Measurements from ENCODE around the gene EIF4EBP2.
A peak's percentile ranks its signal among the peaks of the same experiment; 100 is the strongest.

EIF4EBP2 gene, protein sequence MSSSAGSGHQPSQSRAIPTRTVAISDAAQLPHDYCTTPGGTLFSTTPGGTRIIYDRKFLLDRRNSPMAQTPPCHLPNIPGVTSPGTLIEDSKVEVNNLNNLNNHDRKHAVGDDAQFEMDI

DNA sequence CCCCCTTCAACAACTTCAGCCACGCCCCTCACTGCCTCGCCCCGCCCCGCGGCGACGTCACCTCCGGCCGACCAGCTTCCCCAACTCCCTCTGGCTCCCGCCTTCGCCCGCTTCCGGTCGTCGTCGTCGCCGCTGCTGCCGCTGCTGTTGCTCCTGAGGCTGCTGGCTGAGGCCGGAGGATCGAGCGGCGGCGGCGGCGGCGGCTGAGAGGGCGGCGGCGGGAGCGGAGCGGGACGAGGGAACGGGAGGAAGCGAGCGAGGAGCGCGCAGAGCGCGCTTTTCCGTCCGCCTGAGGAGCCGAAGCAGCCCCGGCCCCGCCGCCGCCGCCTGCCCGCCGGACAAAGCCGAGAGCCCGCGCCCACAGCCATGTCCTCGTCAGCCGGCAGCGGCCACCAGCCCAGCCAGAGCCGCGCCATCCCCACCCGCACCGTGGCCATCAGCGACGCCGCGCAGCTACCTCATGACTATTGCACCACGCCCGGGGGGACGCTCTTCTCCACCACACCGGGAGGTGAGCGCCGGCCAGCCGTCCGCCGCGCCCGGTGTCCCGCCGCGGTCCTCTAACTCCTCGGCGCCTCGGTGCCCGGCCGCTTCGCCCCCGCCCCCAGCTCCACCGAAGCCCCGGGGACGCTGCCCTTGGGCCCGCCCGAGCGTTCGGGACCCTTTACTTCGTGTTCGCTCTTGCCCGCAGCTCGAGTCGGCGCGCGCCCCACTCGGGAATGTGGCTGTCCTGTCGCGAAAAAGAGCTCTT is at the start of gene EIF4EBP2:
TSS of gene EIF4EBP2 (plus strand) at position 110 of the 751 bp plus-strand sequence. CDS start at position 367, 257 bp downstream.
- DNase-seq: peak; percentile 74

DNA sequence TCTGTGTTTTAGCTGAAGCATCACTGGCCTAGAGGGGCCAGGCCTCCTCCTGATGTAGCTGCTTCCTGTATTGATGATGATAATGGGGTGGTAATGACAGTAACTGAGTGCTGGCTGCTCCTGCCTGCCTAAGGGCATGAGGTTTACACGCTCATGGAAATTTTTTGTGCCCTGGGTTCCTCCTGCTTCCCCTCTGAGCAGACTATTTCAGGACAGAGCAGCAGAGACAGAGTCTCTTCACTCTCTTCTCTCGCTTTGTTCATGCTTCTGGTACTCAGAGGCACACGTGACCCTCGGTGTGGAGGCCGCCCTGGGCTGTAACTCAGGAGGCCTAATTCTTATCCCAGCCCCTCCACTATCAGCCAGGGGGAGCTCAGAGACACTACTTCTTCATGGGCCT is 49.4 kb upstream of the EIF4EBP2 start:
- no peak for DNase-seq

DNA sequence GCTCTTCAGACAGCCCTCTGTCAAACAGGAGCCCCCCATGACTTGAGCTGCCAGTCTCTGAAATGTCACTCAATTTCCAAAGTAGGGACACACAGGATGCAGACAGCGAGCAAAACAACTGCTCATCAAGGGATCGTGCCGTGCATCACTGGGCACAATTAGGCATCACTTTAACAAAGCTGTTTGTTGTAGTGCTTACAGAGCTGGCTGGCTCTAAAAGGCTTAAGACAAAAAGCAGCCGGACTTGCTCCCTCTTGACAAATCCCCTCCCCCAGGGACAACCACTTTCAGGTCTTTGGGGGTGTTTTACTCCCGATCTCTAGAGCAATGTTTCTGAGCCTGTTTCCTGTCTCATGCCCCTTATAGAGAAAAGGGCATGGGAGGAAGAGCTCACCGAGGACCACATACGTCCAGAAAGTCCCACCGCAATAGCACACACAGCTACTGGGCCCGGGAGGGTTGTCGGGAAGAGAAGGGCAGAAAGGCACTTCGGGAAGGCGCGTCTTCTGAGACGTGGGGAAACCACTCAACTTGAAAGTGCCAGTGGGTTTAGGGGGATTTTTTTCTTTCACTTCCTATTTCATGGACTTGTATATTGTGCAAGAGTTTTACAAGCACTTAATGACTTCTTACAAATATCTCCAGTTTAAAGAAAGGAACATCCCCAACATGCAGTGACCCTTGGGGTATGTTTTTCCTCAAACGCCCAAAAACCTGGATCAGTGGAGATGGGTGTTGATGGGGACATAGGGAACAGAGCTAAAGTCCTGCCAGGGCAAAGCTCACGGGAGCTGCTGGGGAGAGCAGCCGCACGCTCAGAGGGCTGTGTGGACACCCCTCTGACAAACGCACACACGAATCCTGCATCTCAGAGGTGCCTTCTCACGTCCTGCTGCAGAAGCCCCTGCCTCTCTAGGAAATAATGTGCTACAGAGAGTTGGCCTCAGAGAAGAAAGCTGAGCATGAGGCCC is 48.6 kb upstream of the EIF4EBP2 start:
- DNase-seq: no peak

DNA sequence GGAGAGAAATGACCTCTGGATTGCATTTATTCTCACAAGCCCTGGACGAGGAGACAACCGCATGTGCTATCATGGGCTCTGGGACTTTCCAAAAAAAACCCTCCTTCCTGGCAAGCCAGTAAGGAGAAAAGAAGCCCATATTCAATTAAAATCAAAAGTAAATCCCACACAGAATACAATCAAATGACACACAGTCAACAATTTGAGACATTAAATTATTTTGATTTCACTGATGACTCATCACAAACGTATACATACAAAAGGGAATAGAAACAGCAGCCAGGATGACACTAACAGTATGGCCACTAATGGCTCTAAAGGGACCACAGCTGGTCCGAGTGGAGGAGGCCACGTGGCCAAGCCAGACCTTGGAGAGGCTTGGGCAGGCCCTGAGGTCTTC is 46.4 kb upstream of the EIF4EBP2 start:
- DNase-seq: no peak

DNA sequence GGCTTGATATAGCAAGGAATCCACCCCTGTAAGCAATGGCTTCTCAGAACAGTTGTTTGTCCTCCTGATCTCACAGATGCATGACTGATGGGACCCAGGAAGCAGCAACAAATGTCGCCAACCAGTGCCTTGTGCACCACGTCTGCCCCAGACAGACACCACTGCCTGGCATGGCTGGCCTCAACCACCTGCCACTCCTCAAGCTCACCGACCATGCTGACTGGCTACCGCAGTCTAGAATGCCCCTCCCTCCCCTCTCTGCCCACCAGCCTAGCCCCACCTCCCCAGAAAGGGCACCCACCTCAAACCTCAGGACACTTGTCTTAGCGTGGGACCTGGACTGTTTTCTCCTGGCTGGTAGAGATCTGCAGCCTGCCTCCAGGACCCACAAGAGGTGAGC is 45.5 kb upstream of the EIF4EBP2 start:
- no peak for DNase-seq

DNA sequence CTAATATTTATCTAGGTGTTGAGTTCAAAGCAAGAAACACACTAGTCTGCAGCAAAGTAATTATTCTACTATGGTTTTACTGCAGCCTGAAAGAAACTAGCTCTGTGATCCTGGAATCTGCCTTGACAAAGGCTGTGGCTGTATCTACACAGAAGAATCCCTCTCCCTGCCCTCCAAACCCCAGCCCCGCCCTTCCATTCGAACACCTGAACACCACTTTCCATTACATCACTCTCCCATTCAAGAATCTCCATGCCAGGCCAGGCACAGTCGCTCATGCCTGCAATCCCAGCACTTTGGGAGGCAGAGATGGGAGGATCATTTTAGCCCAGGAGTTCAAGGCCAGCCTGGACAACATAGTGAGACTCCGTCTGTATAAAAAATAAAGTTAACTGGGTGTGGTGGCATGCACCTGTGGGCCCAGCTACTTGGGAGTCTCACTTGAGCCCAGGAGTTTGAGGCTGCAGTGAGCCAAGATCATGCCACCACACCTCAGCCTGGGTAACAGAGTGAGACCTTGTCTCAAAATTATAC is 44.9 kb upstream of the EIF4EBP2 start:
- no peak for DNase-seq

DNA sequence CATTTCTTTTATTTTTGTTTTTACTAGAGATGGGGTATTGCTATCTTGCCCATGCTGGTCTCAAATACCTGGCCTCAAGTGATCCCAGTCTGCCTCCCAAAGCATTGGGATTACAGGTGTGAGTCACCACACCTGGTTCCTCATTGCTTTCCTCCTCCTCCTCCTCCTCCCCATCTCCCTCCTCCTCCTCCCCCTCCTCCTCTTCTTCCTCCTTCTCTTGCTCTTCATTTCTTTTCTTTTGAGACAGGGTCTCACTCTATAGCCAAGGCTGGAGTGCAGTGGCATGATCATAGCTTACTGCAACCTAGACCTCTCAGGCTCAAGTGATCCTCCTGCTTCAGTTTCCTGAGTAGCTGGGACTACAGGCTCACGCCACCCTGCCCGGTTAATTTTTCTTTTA is 43.7 kb upstream of the EIF4EBP2 start:
- no peak for DNase-seq

DNA sequence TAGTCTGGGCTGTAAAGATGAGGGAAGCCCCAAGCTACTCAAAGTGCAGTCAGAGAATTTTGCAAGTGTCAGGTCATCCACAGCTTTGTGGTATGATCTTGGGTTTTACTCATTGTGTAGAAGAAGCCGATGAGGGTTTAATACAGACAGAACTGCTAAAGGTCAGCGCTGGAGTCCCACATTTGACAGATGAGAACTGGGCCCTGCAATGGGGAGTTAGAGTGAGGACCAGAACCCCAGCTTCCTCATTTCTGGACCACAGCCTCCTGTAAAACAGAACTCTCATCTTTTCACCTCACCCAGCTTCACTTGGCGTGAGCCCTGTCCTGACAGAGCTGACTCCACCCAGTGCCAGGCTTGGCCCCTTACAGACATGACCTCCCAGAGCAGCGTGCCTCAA is 41.6 kb upstream of the EIF4EBP2 start:
- DNase-seq: no peak

DNA sequence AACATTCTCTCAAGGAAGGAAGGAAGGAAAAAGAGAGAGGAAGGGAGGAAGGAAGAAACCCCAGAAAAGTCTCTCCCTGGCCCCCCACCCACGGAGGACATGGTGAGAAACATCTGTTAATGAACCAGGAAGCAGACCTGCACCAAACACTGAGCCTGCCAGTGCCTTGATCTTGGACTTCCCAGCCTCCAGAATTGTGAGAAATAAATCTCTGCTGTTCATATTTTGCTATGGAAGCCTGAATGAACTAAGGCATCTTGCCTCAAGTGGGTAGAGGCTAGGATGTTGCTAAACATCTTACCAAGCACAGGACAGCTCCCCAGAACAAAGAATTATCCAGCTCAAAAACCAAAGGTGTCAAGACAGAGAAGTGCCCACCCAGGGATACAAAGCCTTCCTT is 40.7 kb upstream of the EIF4EBP2 start:
- no peak for DNase-seq

DNA sequence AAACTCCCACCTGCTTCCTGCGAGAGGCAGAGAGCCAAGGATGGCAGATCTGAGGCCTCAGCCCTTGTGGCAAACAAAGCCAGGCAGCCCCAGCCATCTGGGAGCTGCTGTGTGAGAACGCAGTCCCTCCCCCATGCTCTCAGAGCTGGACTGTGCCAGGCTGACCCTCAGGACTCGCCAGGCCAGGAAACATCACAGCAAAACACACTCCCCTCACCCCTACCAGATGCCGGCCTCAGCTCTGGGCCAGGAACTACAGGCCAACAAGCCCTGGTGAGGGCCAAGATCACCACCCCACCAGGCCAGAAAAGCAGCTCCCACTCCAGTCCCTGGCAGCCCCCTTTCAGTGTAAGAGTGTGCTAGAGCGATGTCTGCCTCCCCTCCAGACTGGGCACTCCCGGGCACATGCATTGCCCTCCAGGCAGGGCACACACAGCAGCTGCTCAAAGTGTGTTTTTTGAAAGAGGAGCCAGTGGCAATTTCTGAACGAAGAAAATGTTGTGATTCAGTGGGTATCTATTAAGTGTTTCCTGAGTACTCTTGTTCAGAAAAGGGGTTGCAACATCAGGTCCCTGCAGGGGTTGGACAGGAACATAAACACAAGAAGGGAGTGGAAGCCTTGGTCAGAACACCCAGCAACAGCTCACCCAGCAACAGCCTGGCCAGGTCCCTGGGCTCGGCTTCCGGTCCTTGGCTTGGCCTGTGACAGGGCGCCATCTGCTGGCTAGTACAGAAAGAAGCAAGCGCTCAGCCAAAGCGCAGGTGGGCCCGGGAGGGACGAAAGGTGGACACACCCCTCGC is 39.8 kb upstream of the EIF4EBP2 start:
- DNase-seq: peak; percentile 49

DNA sequence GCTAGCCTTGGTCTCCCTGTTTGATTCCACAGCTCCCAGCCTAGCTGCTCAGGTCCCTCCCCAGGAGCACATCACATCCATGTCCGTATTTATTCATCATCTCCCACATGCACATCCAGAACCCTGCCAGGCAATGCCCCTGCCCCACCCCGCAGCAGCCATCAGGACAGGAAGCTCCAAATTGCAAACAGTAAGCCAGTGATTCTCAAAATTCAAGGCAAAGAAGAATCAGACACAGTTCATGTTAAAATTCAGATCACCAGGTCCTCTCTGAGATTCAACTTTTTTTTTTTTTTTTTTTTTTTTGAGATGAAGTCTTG is 39.2 kb upstream of the EIF4EBP2 start:
- DNase-seq: no peak

DNA sequence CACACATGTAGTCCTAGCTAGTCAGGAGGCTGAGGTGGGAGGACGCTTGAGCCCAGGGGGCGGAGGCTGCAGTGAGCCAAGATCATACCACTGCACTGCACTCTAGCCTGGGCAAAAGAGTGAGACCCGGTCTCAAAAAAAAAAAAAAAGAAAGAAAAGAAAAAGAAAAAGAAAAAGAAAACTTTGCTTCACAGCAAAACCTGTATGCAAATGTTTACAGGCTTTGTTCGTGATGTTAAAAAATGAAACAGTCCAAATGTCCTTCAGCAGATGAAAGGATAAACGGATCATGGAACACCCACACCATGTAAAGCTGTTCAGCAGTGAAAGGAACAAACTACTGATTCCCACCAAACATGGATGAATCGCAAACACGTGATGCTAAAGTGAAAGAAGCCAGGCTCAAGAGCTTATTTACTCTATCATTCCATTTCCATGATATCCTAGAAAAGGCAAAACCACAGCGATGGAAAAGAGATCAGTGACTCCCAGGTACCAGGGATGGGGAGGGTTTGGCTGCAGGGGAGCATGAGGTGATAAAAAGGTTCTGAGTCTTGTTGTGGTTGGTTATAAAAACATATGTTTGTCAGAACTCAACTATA is 36.6 kb upstream of the EIF4EBP2 start:
- no peak for DNase-seq

DNA sequence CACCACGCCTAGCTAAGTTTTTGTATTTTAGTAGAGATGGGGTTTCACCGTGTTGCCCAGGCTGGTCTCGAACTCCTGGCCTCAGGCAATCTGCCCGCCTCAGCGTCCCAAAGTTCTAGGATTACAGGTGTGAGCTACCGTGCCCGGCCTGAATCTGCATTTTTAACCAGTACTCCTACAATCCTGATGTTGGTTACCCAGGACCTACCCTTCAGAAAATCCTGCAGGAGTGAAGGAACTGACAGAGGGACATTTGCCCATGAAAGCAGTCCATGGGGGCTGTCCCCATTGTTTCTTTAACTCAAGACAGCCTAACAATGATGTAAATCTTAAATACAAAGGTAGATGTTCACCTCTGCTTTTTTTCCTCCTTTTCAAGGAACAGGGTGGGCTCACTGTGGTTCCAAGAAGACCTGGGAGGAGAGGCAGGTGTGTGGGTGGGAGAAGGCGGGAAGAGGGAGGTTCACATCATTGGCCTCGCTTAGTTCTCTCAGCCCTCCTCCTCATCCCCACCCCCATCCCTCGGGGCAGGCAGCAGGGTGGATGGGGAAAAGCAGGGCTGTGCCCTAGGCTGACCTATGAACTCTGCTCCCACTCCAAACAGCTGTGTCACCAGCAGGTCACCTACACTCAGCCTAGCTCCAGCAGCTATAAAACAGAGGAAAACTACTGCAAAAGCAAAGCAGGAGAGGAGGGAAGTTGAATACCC is 35.0 kb upstream of the EIF4EBP2 start:
- DNase-seq: no peak

DNA sequence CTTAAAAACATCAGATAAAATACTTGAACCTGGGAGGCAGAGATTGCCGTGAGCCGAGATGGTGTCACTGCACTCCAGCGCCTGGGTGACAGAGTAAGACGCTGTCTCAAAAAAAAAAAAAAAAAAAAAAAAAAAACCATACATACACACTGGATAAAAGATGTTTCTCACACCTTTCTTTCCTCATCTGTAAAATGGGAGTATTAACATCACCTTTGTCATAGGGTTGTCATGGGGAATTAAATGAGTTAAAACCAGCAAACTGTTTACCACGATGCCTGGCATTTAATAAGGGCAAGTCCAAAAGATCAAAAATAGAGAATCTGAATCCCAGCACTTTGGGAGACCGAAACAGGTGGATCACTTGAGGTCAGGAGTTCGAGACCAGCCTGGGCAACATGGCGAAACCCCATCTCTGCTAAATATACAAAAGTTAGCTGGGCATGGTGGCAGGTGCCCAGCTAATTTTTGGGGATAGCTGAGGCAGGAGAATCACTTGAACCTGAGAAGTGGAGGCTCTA is 34.4 kb upstream of the EIF4EBP2 start:
- no peak for DNase-seq

DNA sequence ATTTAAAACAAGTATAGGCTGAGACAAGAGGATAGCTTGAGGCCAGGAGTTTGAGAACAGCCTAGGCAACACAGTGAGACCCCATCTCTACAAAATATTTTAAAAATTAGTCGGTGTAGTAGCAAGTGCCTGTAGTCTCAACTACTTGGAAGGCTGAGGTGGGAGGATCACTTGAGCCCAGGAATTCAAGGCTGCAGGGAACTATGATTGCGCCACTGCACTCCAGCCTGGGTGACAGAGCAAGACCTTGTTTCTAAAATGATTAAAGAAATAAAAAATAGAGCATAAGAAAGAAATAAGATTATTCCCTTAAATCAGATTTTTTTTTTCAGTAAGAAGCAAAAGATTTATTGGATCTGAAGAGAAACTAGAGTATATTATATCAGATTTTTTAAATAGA is 33.2 kb upstream of the EIF4EBP2 start:
- DNase-seq: no peak

DNA sequence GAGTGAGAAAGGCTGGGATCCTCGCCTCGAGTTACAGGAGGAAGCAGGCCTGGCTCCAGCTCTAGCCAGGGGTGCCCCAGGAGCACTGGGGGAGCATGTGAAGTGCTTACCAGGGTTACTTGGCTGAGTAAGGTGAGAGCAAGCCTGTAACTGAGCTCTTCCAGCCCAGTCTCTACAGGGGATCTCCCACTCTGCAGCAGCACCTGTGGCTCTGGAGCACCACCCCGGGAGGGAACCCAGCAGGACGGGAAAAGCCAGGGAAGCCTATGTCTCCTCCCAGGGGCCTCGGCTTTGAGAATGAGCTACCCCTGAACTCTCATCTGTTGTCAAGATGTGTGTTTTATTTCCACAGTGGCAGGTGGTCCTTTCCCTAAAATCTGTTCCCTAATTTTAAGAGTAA is 32.1 kb upstream of the EIF4EBP2 start:
- DNase-seq: no peak

DNA sequence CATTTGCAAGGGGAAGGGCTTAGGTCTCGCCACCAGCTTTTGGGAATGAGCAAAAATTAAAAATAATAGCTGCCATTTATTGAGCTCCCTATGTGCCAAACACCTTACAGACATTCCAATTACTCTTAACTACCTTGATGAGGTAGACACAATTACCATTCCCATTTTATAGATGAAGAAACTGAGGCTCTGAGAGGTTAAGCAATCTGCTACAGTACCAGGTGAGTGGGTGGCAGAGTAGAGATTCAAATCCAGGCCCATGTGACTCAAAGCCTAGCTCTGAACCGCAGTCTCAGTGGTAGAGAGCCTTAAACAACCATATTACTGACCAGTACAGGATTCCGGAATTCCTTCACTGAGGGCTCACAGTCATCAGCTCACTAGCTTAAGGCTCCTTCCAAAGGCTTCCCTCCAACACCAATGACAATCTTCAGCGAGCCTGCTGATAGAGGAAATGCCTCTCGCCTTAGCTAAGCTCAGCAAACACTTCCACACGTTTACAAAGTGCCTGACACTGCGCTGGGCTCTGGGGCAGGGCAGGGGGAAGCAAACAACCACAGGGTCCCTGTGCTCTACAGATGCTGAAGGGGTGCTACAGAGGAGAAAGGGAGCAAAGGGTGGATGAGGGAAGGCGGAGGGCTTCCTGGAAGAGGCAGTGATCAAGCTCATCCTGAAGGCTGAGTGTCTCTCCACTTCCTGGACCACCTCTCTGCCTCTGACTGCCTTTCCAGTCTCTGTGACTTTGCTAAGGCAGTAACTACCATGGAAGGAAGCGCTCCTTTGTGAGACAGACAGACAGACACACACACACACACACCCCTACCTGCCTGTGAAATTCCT is 28.9 kb upstream of the EIF4EBP2 start:
- DNase-seq: no peak

DNA sequence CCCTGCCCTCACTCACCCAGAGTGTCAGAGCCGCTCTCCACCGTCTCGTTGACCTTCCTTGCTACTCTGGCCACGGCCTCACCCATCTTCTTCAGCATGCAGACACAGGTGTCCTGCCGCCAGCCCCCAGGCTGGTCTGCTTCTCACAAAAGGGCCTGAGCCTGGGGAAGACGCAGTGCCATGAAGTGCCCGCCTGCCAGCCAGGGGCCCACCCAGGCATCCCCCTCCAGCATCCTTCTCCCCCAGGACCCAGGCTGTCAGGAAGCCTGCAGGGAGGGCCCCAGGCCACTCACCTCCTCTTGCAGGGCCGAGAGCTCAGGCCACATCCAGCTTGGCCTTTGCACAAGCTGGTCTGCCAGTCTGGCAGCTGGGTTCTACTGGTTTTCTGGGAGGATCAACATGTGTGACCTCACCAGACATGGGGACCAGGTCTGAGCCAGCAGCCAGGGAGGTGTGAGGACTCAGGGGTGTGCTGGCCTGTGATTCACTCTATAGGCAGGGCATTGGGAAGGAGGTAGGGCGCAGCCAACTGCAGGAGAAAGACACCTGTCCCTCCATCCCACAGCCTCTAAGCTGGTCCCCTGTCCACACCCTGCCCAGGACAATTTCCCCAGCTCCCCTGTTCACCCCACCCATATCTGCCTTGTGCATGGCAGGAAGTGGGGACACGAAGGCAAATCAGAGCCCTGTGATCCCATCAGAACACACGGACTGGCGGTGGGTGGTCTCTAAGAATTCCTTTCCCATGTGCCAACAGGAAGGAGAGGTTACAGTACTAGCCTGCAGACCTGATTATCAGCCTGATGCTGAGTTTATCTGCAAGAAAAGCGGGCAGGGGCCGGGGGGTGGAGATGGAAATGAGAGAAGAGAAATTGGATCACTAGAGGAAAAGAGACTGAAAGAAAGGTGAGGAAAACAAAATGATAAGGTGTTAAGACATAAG is 27.2 kb upstream of the EIF4EBP2 start:
- DNase-seq: no peak

DNA sequence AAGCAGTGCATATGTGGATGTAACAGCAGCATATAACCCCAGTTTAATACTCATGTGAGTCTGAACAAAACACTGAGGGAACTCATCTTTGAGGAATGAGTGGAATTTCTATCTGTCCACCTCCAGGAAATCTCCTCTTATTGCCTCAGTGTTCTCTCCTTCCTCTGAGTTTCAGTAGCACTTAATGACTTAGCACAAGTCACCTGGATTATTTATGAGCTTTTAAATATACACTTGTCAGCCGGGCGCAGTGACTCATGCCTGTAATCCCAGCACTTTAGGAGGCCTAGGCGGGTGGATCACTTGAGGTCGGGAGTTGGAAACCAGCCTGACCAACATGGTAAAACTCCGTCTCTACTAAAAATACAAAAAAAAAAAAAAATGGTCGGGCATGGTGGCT is 25.8 kb upstream of the EIF4EBP2 start:
- no peak for DNase-seq
